ENCODE data around the gene MECR. TPM values are rescaled to one million over a fixed set of nuclear protein-coding genes. Genes with fewer than 3 reads are reported as not detected.

MECR gene, protein sequence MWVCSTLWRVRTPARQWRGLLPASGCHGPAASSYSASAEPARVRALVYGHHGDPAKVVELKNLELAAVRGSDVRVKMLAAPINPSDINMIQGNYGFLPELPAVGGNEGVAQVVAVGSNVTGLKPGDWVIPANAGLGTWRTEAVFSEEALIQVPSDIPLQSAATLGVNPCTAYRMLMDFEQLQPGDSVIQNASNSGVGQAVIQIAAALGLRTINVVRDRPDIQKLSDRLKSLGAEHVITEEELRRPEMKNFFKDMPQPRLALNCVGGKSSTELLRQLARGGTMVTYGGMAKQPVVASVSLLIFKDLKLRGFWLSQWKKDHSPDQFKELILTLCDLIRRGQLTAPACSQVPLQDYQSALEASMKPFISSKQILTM
- total RNA-seq = 10 to 100 TPM; 13.9 to 20.0 TPM
- long read RNA-seq, donor 1, transcript MECR-201 (10 exons, 1,353 nt) = major isoform, 6 of 15 reads
- long read RNA-seq, donor 1, partial matches to known transcripts = 3 of 15 reads
- long read RNA-seq, donor 1, other reads (novel, unspliced or antisense) = 6 of 15 reads
- long read RNA-seq, donor 2, transcript MECR-201 (10 exons, 1,353 nt) = major isoform, 42 of 80 reads
- long read RNA-seq, donor 2, transcript MECR-202 (10 exons, 2,416 nt) = minor isoform, 14 of 80 reads
- long read RNA-seq, donor 2, partial matches to known transcripts = 4 of 80 reads
- long read RNA-seq, donor 2, other reads (novel, unspliced or antisense) = 19 of 80 reads

DNA sequence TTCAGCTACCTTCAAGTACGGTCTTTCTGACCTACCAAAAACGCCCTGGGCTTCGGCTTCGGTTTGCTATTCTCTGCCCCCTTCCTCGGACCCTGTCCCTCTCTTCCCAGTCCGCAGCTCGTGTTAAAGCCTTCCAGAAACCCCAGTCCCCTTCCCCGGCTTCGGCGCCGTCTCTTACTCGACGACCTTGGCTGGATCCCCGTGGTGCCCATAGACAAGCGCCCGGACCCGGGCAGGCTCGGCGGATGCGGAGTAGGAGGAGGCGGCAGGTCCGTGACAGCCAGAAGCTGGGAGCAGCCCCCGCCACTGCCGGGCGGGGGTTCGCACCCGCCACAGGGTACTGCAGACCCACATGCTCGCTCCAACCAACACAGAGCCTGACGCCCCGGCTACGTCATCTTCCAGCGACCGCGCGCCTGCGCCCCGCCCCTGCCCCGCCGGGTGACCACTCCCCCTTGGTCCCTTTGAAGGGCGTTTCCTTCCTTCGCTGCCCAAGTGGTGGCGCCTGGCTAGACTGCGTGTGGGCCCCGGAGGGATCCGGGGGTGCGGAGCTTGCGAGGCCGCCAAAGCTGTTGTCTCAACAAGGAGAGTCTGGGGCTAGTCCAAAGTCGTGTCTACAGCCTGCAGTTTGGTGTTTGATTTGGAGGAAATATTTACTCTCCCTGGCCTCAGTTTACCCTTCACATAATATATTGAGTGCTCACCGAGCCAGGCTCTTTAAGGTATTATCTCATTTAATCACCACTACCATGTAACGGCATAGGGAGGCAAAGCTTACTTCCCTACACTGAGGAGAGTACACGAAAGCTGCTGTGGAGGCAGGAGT lies at the start of gene MECR:
Gene MECR (minus strand): TSS at position 382 of the 826 bp plus-strand sequence. CDS start 28 bp downstream, at position 354.
- intact Hi-C loops (cut with DNase I) = loop anchor here in 1 of 2 donors (2.0 to 10.0 kb wide), 2 partner anchors 854 to 1474 kb away; no protein-coding TSS in a partner anchor
- peak; percentile 98 for DNase-seq (ENCODE audit: low spot score)

DNA sequence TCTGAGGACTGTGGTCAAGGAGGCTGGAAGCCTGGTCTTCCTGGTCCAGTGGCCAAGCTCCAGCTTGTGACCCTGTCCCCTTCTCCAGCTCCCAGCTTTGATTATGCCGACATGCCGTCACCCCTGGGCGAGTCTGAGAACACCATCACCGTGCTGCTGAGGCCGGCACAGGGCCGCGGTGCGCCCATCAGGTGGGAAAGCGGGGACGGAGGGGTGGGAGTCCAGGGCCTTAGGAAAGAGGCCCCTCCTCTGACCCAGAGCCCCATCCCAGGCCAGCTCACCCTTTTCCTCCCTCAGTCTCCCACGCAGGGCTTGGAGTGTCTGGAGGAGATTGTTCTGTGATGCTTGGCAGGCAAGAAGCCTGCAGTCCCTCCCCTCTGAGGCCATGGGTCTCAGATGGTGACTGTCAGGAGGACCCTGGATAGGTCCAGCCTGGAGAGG lies 49.2 kb upstream of the MECR start:
- intact Hi-C loops (cut with DNase I) = no loop called here
- no peak for DNase-seq (ENCODE audit: low spot score)

DNA sequence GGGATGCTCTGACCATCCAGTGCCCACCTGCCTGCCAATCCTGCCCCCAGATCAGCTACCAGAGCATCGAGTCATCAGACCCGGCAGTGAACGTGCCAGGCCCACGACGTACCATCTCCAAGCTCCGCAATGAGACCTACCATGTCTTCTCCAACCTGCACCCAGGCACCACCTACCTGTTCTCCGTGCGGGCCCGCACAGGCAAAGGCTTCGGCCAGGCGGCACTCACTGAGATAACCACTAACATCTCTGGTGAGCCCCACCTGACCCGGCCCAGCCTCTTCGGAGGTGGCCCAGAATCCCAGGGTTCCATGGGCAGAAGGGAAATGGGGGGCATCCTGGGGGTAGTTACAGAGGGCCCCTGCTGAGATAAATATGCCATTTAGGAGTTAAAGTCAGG lies 48.7 kb upstream of the MECR start:
- intact Hi-C loops (cut with DNase I) = no loop called here
- no peak for DNase-seq (ENCODE audit: low spot score)

DNA sequence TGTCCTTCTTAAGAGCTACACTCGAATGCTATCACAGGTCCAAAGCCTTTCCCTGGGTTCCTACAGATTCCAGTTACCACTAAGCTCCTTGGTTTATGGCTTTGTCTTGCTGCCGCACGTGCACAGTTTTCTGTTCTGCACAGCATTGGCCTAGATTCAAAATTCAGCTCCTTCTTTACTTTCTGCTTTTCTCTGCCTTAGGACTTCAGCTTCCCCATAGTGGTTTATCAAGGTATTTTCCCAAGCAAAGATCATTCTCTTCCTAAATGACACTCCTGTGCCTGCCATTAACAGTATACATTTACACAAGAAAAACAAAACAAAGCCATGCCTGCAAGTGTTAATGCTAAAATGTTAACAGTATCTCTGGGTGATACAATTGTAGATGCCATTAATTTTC lies 47.4 kb upstream of the MECR start:
- intact Hi-C loops (cut with DNase I) = no loop called here
- no peak for DNase-seq (ENCODE audit: low spot score)

DNA sequence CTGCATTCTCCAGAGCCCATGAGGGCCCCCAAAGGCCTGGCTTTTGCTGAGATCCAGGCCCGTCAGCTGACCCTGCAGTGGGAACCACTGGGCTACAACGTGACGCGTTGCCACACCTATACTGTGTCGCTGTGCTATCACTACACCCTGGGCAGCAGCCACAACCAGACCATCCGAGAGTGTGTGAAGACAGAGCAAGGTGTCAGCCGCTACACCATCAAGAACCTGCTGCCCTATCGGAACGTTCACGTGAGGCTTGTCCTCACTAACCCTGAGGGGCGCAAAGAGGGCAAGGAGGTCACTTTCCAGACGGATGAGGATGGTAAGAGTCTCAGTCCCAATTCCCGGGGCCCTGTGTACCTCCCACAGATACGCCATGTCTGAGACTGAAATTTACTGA lies 44.7 kb upstream of the MECR start:
- intact Hi-C loops (cut with DNase I) = no loop called here
- peak; percentile 36 for DNase-seq (ENCODE audit: low spot score)

DNA sequence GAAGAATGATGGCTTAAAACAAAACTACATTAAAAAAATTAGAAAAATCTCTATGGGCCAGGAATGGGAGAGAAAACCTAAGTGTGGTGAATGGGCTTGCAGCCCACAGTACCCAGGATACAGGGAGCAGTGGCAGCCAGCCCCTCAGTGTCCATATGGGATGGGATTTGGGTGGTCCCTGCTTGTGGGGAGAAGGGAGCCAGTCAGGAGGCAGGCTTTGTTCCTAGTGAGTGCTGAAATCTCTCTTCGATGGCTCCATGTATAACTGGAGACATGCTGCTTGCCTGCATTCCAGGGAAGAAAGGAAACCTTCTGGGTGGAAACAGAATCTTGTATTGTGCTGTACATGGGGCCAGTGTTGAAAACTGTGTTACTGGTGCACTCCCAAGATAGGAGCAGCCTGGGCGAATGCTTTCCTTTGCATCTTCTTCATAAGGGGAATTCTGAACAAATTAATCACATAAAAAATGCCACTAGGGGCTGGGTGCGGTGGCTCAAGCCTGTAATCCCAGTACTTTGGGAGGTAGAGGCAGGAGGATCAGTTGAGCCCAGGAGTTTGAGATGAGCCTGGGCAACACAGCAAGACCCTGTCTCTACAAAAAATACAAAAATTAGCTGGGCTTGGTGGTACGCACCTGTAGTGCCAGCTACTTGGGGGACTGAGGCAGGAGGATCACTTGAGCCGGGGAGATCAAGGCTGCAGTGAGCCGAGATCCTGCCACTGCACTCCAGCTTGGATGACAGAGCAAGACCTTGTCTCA lies 41.6 kb upstream of the MECR start:
- intact Hi-C loops (cut with DNase I) = no loop called here
- DNase-seq (ENCODE audit: low spot score) = peak; percentile 13

DNA sequence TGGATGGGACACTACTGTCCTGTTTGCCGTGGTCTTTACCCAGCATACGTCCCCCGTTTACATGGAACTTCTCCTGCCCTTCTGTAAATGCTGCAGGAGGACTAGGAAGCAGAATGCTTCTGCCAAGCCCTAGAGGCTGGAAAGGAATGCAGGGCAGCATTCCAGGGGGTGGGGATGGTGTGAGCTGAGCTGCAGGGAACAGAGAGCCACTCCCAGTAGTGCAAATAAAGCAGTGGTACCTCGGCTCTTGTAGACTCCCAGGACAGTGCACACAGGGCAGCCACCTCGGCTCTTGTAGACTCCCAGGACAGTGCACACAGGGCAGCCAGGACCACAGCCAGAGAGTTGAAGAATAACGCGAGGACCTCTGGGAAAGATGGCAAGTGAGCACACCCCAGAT lies 41.0 kb upstream of the MECR start:
- DNase-seq (ENCODE audit: low spot score) = peak; percentile 83
- intact Hi-C loops (cut with DNase I) = no loop called here

DNA sequence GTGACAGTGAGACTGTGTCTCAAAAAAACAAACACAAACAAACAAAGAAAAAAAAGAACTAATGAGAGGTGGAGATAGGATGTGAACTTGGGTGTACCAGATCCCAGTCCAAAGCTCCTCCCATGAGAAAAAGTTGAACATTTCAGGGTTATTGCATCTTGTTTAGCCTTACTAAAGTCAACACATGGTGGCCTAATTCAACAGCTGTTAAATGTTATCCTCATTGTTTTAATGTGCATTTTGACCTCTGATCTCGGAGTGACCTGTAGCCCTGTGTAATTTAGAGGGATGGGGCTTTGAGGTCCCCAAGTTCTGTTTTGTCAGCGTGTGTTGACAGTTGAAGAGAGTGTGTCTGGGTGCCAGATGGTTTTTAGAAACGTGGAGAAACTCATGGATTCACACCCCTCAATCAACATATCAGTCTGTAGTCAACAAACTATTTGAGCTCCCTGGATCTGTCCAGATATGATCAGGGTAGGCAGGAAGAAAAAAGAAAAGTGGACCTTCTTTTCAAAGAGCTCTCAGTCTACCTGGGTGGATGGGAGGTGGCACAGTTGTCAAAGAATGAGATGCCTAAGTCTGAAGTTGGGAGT lies 40.3 kb upstream of the MECR start:
- intact Hi-C loops (cut with DNase I) = no loop called here
- DNase-seq (ENCODE audit: low spot score) = no peak

DNA sequence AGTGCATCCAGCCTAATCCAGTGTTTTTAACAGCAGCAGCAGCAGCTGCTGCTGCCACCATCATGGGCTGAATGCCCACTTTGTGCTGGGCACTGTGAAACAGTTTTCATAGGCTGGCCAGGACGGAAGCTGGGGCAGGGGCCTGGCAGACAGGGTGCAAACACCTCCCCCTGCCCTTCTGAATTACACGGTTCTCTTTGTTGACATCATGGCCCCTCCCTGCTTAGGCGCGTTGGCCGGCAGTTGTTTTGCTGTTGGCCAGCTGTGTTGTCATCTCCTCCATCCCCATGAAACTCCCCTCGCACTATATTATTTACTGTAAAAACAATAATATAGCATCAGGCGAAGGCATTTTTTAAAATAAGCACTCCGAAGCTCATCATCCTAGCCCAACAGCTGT lies 38.6 kb upstream of the MECR start:
- peak; percentile 47 for DNase-seq (ENCODE audit: low spot score)
- intact Hi-C loops (cut with DNase I) = no loop called here

DNA sequence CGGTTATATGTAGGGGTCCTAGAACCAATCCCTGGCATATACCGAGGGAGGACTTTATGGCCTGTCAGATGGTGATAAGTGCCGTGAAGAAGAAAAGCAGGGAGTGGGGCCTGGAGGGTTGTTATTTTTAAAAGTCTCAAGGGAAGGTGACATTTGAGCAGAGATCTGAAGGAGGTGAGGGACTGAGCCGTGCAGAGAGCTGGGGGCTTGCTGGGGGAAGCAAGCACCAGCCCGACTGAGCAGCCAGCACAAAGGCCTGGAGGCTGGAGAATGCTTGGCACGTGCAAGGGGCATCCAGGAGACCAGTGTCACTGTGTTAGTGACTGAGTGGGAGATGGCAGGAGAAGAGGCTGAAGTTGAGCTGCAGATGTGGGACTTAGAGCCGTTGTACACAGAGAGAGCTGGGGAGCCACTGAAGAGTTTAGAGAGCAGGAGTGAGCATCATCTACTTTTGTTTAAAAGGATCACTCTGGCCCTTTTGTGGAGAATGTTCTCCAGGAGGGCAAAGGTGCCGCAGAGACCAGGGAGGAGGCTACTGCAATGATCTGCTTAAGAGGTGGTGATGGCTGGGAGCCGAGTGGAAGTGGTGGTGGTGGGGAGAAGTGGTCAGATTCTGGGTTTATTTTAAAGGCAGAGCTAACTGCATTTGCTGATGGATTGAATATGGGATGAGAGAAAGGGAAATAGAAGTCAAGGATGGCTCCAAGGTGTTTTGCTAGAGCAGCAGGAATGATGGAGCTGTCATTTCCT lies 36.8 kb upstream of the MECR start:
- DNase-seq (ENCODE audit: low spot score) = peak; percentile 41

DNA sequence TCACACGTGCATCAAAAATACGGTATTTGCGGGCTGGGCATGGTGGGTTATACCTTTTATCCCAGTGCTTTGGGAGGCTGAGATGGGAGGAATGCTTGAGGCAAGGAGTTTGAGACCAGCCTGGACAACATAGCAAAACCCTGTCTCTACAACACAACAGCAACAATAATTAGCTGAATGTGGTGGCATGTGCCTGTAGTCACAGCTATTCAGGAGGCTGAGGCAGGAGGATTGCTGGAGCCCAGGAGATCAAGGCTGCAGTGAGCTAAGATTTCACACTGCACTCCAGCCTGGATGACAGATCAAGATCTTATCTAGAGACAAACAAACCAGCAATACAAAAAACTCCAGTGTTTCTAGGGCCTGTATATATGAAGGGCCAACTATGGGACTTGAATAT lies 36.2 kb upstream of the MECR start:
- intact Hi-C loops (cut with DNase I) = no loop called here
- DNase-seq (ENCODE audit: low spot score) = no peak

More for the DNA sequence above, 36.8 kb upstream of the MECR start:
- intact Hi-C loops (cut with DNase I) = no loop called here

DNA sequence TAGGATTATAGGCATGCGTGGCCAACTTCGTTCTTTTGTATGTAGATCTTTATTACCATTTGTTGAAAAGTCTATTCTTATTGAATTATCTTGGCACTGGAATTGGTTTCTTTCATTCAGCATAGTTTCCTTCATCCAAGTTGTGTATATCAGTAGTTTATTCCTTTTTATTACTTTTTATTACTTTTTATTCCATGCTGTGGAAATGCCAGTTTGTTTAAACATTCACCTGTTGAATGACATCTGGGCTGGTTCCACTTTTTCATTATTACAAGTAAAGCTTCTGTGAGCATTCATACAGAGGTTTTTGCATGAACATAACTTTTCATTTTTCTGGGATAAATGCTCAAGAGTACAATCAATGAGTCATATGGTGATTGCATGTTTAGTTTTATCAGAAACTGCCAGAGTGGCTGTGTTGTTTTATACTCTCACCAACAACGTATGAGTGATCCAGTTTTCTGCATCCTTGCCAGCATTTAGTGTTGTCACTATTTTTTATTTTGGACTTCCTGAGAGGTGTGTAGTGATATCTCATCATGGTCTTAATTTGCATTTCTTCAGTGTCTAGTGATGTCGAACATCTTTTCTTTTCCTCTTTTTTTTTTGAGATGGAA lies 34.1 kb upstream of the MECR start:
- DNase-seq (ENCODE audit: low spot score) = no peak

DNA sequence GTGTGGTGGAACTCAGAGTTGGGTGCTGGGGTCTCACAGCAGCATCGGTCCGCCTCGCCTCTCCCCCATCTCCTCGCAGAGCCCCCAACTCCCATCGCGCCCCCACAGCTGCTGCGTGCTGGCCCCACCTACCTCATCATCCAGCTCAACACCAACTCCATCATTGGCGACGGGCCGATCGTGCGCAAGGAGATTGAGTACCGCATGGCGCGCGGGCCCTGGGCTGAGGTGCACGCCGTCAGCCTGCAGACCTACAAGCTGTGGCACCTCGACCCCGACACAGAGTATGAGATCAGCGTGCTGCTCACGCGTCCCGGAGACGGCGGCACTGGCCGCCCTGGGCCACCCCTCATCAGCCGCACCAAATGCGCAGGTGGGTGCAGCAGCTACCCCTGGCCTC lies 29.8 kb upstream of the MECR start:
- peak; percentile 78 for DNase-seq (ENCODE audit: low spot score)
- intact Hi-C loops (cut with DNase I) = no loop called here

More for the DNA sequence above, 34.1 kb upstream of the MECR start:
- intact Hi-C loops (cut with DNase I) = no loop called here

DNA sequence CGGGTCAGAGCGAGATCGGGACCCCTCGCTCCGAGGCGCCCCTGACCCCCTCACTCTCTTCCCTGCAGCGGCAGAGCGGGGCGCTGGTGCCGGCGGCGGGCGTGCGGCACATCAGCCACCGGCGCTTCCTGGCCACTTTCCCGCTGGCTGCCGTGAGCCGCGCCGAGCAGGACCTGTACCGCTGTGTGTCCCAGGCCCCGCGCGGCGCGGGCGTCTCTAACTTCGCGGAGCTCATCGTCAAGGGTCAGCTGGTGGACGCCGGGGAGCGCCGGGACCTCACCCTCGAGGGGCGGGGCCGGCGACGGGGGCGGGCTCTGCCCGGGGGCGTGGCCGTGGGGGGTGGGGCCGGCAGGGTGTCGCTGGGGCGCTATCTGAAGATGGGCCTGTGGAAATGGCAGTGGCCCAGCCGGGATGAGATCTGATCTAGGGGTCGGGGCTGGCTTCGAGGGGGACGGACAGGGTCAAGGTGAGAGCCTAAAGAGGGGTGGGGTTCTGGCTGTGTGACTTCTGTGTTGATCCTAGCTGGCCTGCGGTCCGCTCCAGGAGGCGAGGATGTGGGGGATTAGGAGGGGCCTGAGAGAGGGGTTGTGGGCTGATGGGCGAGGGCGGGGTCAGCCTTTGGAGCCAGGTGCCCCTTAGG lies 29.2 kb upstream of the MECR start:
- intact Hi-C loops (cut with DNase I) = no loop called here
- DNase-seq (ENCODE audit: low spot score) = peak; percentile 81

DNA sequence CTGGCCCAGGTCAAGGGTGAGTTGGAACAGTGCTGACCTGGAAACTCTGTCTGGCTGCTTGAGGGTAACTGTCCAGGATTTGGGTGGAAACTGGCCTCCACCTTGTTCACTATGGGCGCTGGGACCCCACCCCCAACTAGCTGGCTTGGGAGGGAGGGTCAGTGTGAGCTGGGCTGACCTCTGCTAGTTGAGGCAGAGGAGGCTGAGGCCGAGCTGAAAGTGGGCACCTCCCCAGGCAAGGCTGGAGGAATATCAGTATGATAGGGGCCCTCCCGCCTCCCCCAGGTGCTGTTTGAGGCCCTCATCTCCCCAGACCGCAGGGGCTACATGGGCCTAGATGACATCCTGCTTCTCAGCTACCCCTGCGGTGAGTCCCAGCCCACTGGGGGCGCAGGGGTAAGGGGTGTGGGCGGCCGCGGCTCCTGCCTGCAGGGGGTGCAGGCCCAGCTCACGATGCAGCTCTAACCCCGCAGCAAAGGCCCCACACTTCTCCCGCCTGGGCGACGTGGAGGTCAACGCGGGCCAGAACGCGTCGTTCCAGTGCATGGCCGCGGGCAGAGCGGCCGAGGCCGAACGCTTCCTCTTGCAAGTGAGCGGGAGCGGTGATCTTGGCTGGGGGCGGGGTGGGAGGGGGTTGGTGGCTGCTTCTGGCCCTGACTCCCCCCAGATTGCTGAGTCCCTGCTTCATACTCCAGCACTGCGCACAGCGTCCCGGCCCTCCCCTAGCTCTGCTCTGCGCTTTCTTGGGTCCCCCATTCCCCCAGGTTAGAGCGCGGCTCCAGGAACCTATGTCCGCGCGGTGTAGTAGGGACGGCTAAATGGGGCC lies 28.5 kb upstream of the MECR start:
- intact Hi-C loops (cut with DNase I) = no loop called here

More for the DNA sequence above, 28.5 kb upstream of the MECR start:
- DNase-seq (ENCODE audit: low spot score) = peak; percentile 78
